Activated CD4-positive, alpha-beta T cell treated with anti-CD3 and anti-CD28 coated beads for 36 hours (primary cell): ENCODE results near the gene NELFA. TPM values are rescaled to one million over a fixed set of nuclear protein-coding genes. Genes with fewer than 3 reads are reported as not detected.
A peak's percentile ranks its signal among the peaks of the same experiment; 100 is the strongest.

Source experiments
- ATAC-seq: fragments of 200-7000 bp; cut with Tn5 transposase; one replicate; pipeline ENCODE4 v1.10.0; 2021; ENCODE audit warnings: mild to moderate bottlenecking, moderate library complexity
- CTCF ChIA-PET: fragments of 350-600 bp; sonication (Branson Sonifier 250); formaldehyde crosslinking; loops from one replicate; lab custom pipeline; 2021; ENCODE audit warnings: antibody characterized with exemption; lab: Charles Lee
- POLR2A ChIA-PET: fragments of 350-600 bp; sonication (Branson Sonifier 250); formaldehyde crosslinking; loops from one replicate; lab custom pipeline; 2021; ENCODE audit warnings: antibody characterized with exemption, inconsistent platforms; lab: Charles Lee
- DNase-seq: peaks from one replicate; pipeline ENCODE4 v3.0.0-alpha.2; 2020
- H3K27ac Mint-ChIP-seq: one replicate; pipeline ENCODE4 v1.8.0; 2021; ENCODE audit warnings: mixed read lengths
- H3K27me3 Mint-ChIP-seq: one replicate; pipeline ENCODE4 v1.8.0; 2021; ENCODE audit warnings: mixed read lengths
- H3K36me3 Mint-ChIP-seq: one replicate; pipeline ENCODE4 v1.8.0; 2021; ENCODE audit warnings: low read depth, mixed read lengths
- H3K4me1 Mint-ChIP-seq: one replicate; pipeline ENCODE4 v1.8.0; 2021; ENCODE audit warnings: mixed read lengths
- H3K4me3 Mint-ChIP-seq: one replicate; pipeline ENCODE4 v1.8.0; 2021; ENCODE audit warnings: mild to moderate bottlenecking, moderate library complexity, mixed read lengths
- H3K9me3 Mint-ChIP-seq: one replicate; pipeline ENCODE4 v1.8.0; 2021; ENCODE audit warnings: low read depth, mixed read lengths
- intact Hi-C, 2 experiments: fragments of 100-400 bp; cut with DNase I in 1 of 2; cut with micrococcal nuclease in 1 of 2; formaldehyde crosslinking; loops; one replicate each; pipeline versions ENCODE4 v1.14.2 to v1.15.1; 2022 to 2024; cut with DNase I, micrococcal nuclease
- total RNA-seq, 2 experiments: library from RNA; stranded (reverse); gene quantifications; one replicate each; pipeline ENCODE4 v1.2.3, GENCODE V29; 2021

Gene NELFA
- total RNA-seq: 10 to 100 TPM; 41.6 to 48.3 TPM

DNA sequence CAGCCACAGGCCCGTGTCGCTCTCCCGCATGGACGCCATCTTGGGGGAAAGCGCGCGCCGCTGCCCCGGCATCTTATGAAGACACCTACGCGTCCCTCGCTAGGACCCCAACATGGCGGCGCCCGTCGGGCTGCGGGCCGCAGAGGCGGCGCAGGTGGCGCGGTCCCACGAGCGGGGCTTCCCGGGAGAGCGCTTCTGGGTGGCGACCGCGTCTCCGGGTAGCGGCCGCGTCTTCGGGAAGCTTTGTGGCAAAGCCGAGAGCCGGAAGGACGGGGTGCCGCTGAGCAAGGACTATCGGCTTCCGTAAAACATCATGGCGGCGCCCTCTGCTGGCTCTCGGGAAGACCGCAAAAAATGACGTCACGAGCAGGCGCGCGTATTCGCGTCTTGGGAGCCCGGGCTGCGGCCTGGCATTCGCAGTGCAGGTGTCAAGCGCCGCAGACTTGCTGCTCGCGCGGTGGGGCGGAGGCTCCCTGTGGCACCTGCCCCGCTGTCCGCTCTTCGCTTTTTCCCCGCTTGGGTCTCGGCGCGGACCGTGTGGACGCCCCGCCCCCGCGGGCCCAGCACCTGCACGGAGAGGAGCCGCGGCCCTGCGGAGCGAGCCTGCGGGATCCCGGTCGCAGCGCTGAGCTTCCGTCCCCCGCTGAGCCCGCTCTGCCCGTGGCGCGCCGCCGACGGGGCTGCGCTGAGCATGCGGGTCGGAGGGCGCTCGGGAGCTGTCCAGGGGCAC is at the start of gene NELFA:
Gene NELFA, minus strand, starts transcription at position 54 of the 730 bp plus-strand sequence. Its CDS starts 15 bp downstream, at position 39.
- POLR2A ChIA-PET: interaction anchor here (0.6 to 0.7 kb wide), 2 partner anchors 133 to 363 kb away, joined by 3 read pairs; no protein-coding TSS in a partner anchor
- peaks cover 22% of the 10 kb centered on the region for H3K36me3 Mint-ChIP-seq
- H3K4me1 Mint-ChIP-seq: peaks cover 34% of the 10 kb centered on the region
- H3K9me3 Mint-ChIP-seq: no peaks in the 10 kb centered on the region
- CTCF ChIA-PET: interaction anchor here (0.7 kb wide), 1 partner anchor 30 kb away, joined by 3 read pairs; no protein-coding TSS in a partner anchor
- ATAC-seq (peak; percentile 81), DNase-seq (peak; percentile 97)
- H3K4me3 Mint-ChIP-seq: peak within 1 kb of the TSS; percentile 87
- peak within 1 kb of the TSS; percentile 90 for H3K27ac Mint-ChIP-seq
- intact Hi-C loops: loop anchor here (1.0 to 5.0 kb wide), 18 partner anchors 32 to 1066 kb away; partner anchors contain the start of genes HAUS3 (in 2 of the 2), LETM1 (in 2 of the 2), POLN (in 2 of the 2) and RNF4 (in 2 of the 2)
- H3K27me3 Mint-ChIP-seq: no peaks in the 10 kb centered on the region

- no peaks in the 10 kb centered on the region for H3K9me3 Mint-ChIP-seq
- POLR2A ChIA-PET: no interaction called here
- H3K4me3 Mint-ChIP-seq: peak overlapping the region; percentile 37
- CTCF ChIA-PET: no interaction called here
- no peak for DNase-seq
- intact Hi-C loops: loop anchor here (2.0 kb wide), 1 partner anchor 15 kb away; no protein-coding TSS in a partner anchor
- H3K36me3 Mint-ChIP-seq: no peaks in the 10 kb centered on the region
- H3K27me3 Mint-ChIP-seq: peaks cover 28% of the 10 kb centered on the region
- no peak for ATAC-seq
- peaks cover 2% of the 10 kb centered on the region for H3K4me1 Mint-ChIP-seq
- H3K27ac Mint-ChIP-seq: no peak overlapping the region
These were observed 48.8 kb upstream of the NELFA start for GRCh38 chr4:2057382-2058065.

DNA sequence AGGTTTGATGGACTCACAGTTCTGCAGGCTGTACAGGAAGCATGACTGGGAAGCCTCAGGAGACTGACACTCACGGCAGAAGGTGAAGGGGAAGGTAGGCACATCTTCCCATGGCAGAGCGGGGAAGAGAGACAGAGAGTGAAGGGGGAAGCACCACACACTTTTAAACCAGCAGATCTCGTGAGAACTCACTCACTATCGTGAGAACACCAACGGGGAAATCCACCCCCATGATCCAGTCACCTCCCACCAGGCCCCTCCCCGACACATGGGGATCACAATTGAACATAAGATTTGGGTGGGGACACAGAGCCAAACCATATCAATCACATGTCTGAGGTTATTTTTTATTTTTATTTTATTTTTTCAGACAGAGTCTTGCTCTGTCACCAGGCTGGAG is 45.4 kb upstream of the NELFA start:
- Mint-ChIP-seq H3K9me3 (no peaks in the 10 kb centered on the region), H3K27me3 (peaks cover 36% of the 10 kb centered on the region), H3K4me3 (no peak overlapping the region), H3K36me3 (no peaks in the 10 kb centered on the region), H3K27ac (no peak overlapping the region), H3K4me1 (peaks cover 2% of the 10 kb centered on the region)
- POLR2A ChIA-PET: no interaction called here
- no peak for DNase-seq
- intact Hi-C loops: no loop called here
- ATAC-seq: no peak
- CTCF ChIA-PET: no interaction called here

DNA sequence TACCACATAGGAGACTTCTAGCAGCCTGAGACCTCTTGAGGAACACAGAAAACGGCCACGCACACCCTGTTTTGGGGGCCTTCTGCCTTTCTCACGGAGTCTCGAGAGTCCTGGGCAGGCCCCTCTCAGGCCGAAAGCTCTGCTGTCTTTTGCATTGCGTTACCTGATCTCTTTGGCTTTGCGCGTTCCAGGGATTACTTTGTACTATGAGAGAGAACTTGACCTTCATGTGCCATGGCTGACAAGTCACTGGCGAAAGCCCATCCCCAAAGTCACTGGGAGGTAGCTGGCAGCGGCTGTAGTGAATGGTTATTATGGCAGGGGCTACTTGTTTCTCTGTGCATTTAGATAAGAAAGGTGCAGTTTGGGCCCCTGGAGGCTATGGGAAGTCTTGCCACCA is 42.3 kb upstream of the NELFA start:
- Mint-ChIP-seq H3K27ac (no peak overlapping the region), H3K4me3 (no peak overlapping the region), H3K36me3 (no peaks in the 10 kb centered on the region), H3K4me1 (no peaks in the 10 kb centered on the region), H3K27me3 (peaks cover 25% of the 10 kb centered on the region), H3K9me3 (no peaks in the 10 kb centered on the region)
- DNase-seq (no peak), ATAC-seq (no peak)
- ChIA-PET CTCF (interaction anchor here (0.7 to 1.3 kb wide), 3 partner anchors 21 to 257 kb away, joined by 3 to 5 read pairs (median 3); no protein-coding TSS in a partner anchor), POLR2A (no interaction called here)
- intact Hi-C loops: no loop called here

DNA sequence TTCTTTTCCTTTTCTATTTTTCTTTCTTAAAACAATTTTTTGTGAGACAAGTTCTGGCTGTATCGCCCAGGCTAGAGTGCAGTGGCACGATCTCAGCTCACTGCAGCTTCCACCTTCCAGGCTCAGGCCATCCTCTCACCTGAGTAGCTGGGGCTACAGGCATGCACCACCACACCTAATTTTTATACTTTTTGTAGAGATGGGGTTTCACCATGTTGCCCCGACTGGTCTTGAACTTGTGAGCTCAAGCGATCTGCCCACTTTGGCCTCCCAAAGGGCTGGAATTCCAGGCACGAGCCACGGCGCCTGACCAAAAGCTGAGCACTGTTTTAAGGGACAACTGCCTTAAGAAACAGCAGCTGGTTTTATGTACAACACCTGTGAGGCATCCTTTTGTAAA is 41.0 kb upstream of the NELFA start:
- ChIA-PET CTCF (interaction anchor here (0.7 to 1.3 kb wide), 2 partner anchors 20 to 36 kb away, joined by 3 to 5 read pairs; no protein-coding TSS in a partner anchor), POLR2A (interaction anchor here (0.6 kb wide), 1 partner anchor 392 kb away, joined by 4 read pairs; no protein-coding TSS in a partner anchor)
- H3K36me3 Mint-ChIP-seq: no peaks in the 10 kb centered on the region

GRCh38 chr4:2049381-2049780 is 40.6 kb upstream of the NELFA start:
- ChIA-PET CTCF (interaction anchor here (0.7 kb wide), 1 partner anchor 35 kb away, joined by 3 read pairs; no protein-coding TSS in a partner anchor), POLR2A (no interaction called here)
- Mint-ChIP-seq H3K4me3 (no peak overlapping the region), H3K27ac (no peak overlapping the region), H3K4me1 (no peaks in the 10 kb centered on the region), H3K9me3 (no peaks in the 10 kb centered on the region), H3K27me3 (peaks cover 21% of the 10 kb centered on the region), H3K36me3 (no peaks in the 10 kb centered on the region)
- intact Hi-C loops: no loop called here
- ATAC-seq: no peak
- no peak for DNase-seq

More for the DNA sequence above, 41.0 kb upstream of the NELFA start:
- Mint-ChIP-seq H3K27me3 (peaks cover 21% of the 10 kb centered on the region), H3K4me1 (no peaks in the 10 kb centered on the region), H3K9me3 (no peaks in the 10 kb centered on the region), H3K27ac (no peak overlapping the region), H3K4me3 (no peak overlapping the region)
- intact Hi-C loops: no loop called here
- DNase-seq: no peak
- ATAC-seq: no peak

GRCh38 chr4:2048831-2049230 is 40.1 kb upstream of the NELFA start:
- CTCF ChIA-PET: no interaction called here
- Mint-ChIP-seq H3K4me1 (no peaks in the 10 kb centered on the region), H3K9me3 (no peaks in the 10 kb centered on the region)

GRCh38 chr4:2047781-2048581 is 39.2 kb upstream of the NELFA start:
- Mint-ChIP-seq H3K9me3 (no peaks in the 10 kb centered on the region), H3K36me3 (no peaks in the 10 kb centered on the region), H3K27me3 (peaks cover 16% of the 10 kb centered on the region), H3K4me1 (no peaks in the 10 kb centered on the region), H3K27ac (no peak overlapping the region), H3K4me3 (no peak overlapping the region)
- ChIA-PET POLR2A (no interaction called here), CTCF (no interaction called here)
- intact Hi-C loops: no loop called here
- no peak for ATAC-seq
- DNase-seq: no peak

More at GRCh38 chr4:2048831-2049230, 40.1 kb upstream of the NELFA start:
- Mint-ChIP-seq H3K27ac (no peak overlapping the region), H3K4me3 (no peak overlapping the region), H3K36me3 (no peaks in the 10 kb centered on the region), H3K27me3 (peaks cover 17% of the 10 kb centered on the region)
- POLR2A ChIA-PET: no interaction called here
- no peak for ATAC-seq
- DNase-seq: no peak
- intact Hi-C loops: no loop called here

DNA sequence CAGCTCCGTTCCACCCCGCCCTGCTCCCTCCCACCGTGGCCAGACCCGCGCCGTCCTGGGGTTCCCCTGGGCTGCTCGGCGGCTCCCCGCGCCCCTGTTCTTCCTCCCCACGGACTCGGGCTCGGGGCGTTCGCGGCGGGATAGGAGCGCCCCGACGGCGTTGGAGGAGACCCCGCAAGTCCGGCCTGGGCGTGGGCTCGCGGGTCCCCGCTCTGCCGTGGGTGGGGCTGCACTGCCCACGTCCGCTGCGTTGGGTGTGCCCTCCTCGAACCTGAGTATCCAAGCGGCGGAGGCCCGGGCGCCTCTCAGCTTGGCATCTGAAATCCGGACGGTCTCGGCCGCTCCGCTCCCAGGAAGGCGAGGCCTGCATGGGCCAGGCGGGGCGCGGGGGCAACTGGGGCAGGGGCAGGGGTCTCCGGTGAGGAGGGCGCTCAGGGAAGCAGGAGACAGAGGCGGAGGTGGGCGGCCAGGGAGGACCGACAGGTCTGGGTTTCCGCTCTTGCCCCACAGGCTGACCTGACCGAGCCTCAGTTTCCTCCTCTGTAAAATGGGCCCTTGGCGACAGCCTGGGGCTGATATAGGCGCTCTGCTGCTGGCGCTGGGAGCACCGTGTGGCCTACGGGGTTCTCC is 38.4 kb upstream of the NELFA start:
- DNase-seq: no peak

DNA sequence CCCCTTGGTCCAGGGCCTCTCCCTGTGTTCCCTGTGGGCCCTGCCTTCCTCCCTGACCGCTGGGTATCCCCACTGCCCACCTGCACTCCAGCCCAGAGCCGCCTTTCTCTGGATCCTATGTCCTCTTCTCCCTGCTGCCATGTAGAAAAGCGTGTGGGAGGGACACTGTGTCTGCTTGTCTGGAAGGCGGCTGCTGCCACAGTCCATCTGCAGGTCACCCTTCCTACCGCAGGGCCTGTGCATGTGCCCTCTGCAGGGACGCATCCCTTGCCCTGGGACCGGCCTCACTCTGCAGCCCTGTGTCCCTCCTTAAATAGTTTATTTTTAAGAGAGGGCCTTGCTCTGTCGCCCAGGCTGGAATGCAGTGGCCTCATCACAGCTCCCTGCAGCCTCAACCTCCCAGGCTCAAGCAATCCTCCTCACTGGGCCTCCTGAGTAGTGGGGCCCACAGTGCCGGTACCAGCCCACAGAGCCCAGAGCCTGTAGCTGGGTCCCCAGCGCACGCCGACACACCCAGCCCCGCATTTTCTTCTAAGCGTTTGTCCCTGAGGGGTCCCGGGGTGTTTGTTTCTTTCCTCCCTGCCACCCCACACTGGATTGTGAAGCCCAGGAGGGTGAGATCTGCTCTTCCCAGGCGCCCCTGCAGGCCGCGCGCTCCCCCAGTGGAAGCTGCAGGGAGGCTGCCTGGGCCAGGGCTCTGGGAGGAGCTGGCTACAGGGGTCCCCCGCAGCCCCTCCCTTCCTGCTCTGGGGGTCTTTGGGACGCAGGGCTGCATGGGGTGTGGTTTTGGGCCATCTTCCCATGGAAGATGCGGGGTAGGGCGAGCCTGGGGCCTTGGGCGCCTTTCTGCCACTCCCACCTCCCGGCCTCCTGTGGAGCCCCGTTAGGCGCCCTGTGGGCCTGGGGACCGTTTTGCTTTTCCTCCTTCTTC is 37.5 kb upstream of the NELFA start:
- no peak overlapping the region for H3K27ac Mint-ChIP-seq
- CTCF ChIA-PET: interaction anchor here (0.6 to 1.0 kb wide), 2 partner anchors 9 to 1156 kb away, joined by 3 read pairs; no protein-coding TSS in a partner anchor
- H3K36me3 Mint-ChIP-seq: no peaks in the 10 kb centered on the region
- intact Hi-C loops: no loop called here
- ATAC-seq: no peak
- H3K9me3 Mint-ChIP-seq: no peaks in the 10 kb centered on the region
- DNase-seq: no peak
- no peak overlapping the region for H3K4me3 Mint-ChIP-seq
- POLR2A ChIA-PET: no interaction called here
- no peaks in the 10 kb centered on the region for H3K4me1 Mint-ChIP-seq
- H3K27me3 Mint-ChIP-seq: peaks cover 12% of the 10 kb centered on the region

More for the DNA sequence above, 38.4 kb upstream of the NELFA start:
- Mint-ChIP-seq H3K27me3 (peaks cover 13% of the 10 kb centered on the region), H3K4me1 (no peaks in the 10 kb centered on the region), H3K9me3 (no peaks in the 10 kb centered on the region), H3K36me3 (no peaks in the 10 kb centered on the region), H3K27ac (no peak overlapping the region), H3K4me3 (no peak overlapping the region)
- intact Hi-C loops: no loop called here
- POLR2A ChIA-PET: no interaction called here
- CTCF ChIA-PET: interaction anchor here (0.6 kb wide), 1 partner anchor 1155 kb away, joined by 3 read pairs; no protein-coding TSS in a partner anchor
- ATAC-seq: no peak
